Glutamatergic neuron (in vitro differentiated cells): ENCODE measurements around the gene DAPK1. TPM values are rescaled to one million over a fixed set of nuclear protein-coding genes. Genes with fewer than 3 reads are reported as not detected.

Experiments used
- DNase-seq: peaks from one replicate; pipeline ENCODE4 v3.0.0; 2022
- H3K27ac Mint-ChIP-seq: one replicate; pipeline ENCODE4 v1.8.0; 2020; ENCODE audit warnings: mild to moderate bottlenecking, mixed read lengths, inconsistent platforms; ENCODE audit not compliant: unreplicated experiment
- H3K27me3 Mint-ChIP-seq: one replicate; pipeline ENCODE4 v1.8.0; 2020; ENCODE audit warnings: mild to moderate bottlenecking, moderate library complexity, mixed read lengths, inconsistent platforms; ENCODE audit not compliant: unreplicated experiment
- H3K36me3 Mint-ChIP-seq: one replicate; pipeline ENCODE4 v1.8.0; 2020; ENCODE audit warnings: mild to moderate bottlenecking, mixed read lengths, inconsistent platforms; ENCODE audit not compliant: unreplicated experiment
- H3K4me1 Mint-ChIP-seq: one replicate; pipeline ENCODE4 v1.8.0; 2020; ENCODE audit warnings: mild to moderate bottlenecking, low read depth, mixed read lengths, inconsistent platforms; ENCODE audit not compliant: unreplicated experiment
- H3K4me3 Mint-ChIP-seq: one replicate; pipeline ENCODE4 v1.8.0; 2020; ENCODE audit warnings: mild to moderate bottlenecking, mixed read lengths, inconsistent platforms; ENCODE audit not compliant: unreplicated experiment
- H3K9me3 Mint-ChIP-seq: one replicate; pipeline ENCODE4 v1.8.0; 2020; ENCODE audit warnings: mild to moderate bottlenecking, moderate library complexity, mixed read lengths, inconsistent platforms; ENCODE audit not compliant: unreplicated experiment
- total RNA-seq: library from RNA; stranded (reverse); fragmentation: NEBNext Ultra II Directional; extraction: Animal tissue kit (Norgen Biotek cat#: 25700); gene quantifications from one replicate; pipeline ENCODE4 v1.2.1, GENCODE V29; 2021; ENCODE audit not compliant: unreplicated experiment
- TF ChIP-seq, protein P1 (sequence below): fragments of 200-600 bp; sonication (generic); IDR thresholded peaks from one replicate; pipeline ENCODE4 v1.5.0; 2021; ENCODE audit not compliant: partially characterized antibody, unreplicated experiment

Gene DAPK1
- total RNA-seq, 1 donor from 2014 or later = 384 TPM

DNA sequence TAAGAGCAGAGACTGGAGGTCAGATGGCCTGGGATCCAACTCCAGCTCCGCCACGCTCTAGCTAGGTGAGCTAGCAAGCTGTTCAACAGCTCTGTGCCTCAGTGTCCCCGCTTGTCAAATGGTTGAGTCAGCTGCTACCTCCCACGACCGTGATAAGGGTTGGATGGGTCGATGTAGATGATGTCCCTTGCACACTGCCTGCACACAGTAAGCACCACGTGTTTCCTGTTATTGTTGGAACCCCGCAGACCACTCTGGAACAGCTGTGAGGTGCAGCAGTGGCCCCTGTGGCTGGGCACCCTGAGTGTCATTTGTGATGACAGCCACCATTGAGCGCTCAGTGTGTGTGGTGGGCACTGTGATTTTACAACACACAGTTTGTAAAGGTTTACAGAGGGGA is 174.3 kb downstream of the DAPK1 start:
- Mint-ChIP-seq H3K27me3 (peaks cover 12% of the 10 kb centered on the region), H3K4me1 (peaks cover 5% of the 10 kb centered on the region), H3K27ac (peak overlapping the region; percentile 28), H3K4me3 (no peak overlapping the region), H3K9me3 (peaks cover 12% of the 10 kb centered on the region), H3K36me3 (peaks cover 13% of the 10 kb centered on the region)
- no peak for DNase-seq
- TF ChIP-seq, protein P1, sequence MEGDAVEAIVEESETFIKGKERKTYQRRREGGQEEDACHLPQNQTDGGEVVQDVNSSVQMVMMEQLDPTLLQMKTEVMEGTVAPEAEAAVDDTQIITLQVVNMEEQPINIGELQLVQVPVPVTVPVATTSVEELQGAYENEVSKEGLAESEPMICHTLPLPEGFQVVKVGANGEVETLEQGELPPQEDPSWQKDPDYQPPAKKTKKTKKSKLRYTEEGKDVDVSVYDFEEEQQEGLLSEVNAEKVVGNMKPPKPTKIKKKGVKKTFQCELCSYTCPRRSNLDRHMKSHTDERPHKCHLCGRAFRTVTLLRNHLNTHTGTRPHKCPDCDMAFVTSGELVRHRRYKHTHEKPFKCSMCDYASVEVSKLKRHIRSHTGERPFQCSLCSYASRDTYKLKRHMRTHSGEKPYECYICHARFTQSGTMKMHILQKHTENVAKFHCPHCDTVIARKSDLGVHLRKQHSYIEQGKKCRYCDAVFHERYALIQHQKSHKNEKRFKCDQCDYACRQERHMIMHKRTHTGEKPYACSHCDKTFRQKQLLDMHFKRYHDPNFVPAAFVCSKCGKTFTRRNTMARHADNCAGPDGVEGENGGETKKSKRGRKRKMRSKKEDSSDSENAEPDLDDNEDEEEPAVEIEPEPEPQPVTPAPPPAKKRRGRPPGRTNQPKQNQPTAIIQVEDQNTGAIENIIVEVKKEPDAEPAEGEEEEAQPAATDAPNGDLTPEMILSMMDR = no peak

DNA sequence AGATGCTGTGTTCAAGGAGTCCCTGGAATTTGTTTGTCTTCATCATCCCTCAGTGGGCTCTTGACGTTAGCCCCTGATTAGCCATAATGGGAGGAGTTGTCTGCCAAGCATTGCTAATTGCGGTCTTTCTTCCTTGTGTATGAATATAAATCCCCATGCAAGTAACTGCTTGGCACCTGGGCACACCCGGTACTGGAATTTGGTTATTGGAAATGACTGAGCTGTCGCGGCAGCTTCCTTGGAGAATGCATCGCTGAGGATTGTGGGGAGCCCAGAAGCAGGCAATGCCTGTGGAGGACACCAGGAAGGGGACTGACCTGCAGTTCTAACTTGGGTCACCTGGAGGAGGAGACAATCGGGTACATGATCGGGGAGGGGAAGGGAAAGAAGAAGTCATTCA is 174.9 kb downstream of the DAPK1 start:
- H3K4me3 Mint-ChIP-seq = no peak overlapping the region
- TF ChIP-seq, protein P1 = no peak
- peak overlapping the region; percentile 5 for H3K27ac Mint-ChIP-seq
- peaks cover 6% of the 10 kb centered on the region for H3K4me1 Mint-ChIP-seq
- DNase-seq = no peak
- H3K27me3 Mint-ChIP-seq = peaks cover 12% of the 10 kb centered on the region
- peaks cover 10% of the 10 kb centered on the region for H3K36me3 Mint-ChIP-seq
- peaks cover 11% of the 10 kb centered on the region for H3K9me3 Mint-ChIP-seq

DNA sequence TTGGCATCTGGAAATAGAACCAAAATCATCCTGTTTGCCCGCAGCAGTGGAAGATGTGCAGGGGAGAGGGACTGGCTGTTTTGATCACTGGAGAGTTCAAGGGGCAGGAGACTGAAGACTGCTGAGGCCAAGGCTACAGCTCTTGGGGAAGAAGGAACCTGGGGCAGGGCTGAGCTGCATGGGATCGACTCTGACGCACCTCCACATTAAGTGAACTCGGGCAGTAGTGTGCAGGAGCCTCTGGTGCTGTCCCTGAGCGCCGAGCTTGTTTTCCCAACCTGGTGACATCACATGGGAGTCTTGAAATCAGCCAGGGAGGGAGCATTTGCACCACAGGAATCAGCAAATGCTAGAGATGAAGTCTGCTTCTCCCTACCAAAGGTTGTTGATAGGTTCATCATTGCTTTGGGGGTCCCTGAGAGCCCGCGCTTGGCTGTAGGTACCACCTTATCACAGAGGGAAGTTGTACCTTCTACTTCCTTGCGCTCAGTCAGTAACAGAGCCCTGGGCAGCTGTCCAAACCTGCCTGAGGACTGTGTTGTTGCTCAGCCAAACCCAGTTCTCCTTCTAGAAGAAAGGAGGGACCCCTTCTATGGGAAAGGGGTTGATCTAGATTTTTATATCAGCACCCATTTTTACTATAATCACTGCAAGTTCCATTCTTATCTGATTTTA is 175.9 kb downstream of the DAPK1 start:
- Mint-ChIP-seq H3K4me1 (peaks cover 13% of the 10 kb centered on the region), H3K9me3 (peaks cover 15% of the 10 kb centered on the region), H3K27ac (peak overlapping the region; percentile 8), H3K4me3 (no peak overlapping the region), H3K27me3 (peaks cover 10% of the 10 kb centered on the region), H3K36me3 (peaks cover 10% of the 10 kb centered on the region)
- DNase-seq = no peak
- TF ChIP-seq, protein P1 = no peak

DNA sequence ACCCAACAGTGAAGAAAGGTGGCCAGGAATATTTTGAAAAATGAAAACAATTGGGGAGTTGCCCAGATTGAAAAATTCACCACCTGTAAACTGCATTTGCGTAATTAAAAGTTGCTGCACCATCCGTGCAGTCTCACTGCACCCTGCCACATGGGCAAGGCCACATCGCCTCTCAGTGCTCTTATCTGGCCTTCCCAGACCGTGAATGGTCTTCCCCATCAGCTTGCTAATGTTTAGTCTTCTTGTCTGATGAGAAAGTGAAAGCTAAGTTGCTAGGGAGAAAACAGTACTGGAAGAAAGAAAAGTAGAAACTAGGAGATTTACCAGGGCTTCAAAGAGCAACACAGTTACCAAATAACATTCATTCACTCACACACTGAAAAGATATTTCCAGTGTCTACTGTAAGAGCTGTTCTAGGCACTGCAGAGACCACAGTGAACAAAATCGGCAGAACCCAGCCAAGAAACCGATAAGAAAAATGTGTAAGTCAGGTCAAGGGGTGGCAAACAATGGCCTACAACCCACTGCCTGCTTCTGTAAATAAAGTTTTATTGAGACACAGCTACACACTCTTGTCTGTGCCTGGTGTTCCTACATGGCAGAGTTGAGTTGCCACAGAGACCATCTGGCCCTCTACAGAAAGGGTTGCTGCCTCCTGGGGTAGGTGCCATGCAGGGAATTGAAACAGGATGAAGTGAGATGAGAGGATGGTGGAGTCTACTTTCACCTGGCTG is 177.1 kb downstream of the DAPK1 start:
- Mint-ChIP-seq H3K4me3 (no peak overlapping the region), H3K27ac (peak overlapping the region; percentile 3), H3K9me3 (peaks cover 15% of the 10 kb centered on the region), H3K36me3 (peaks cover 14% of the 10 kb centered on the region), H3K27me3 (peaks cover 10% of the 10 kb centered on the region), H3K4me1 (peaks cover 22% of the 10 kb centered on the region)
- TF ChIP-seq, protein P1 = no peak
- no peak for DNase-seq
